Breast epithelium (tissue), 4 donors: ENCODE data around the gene KLHL11. TPM values are rescaled to one million over a fixed set of nuclear protein-coding genes. Genes with fewer than 3 reads are reported as not detected.

ENCODE experiments used
- DNase-seq, 2 donors: peaks; one replicate each; pipeline ENCODE4 v3.0.0-alpha.2; 2019; ENCODE audit warnings: low spot score in 2 of 2
- H3K27ac ChIP-seq, 2 donors: fragments of 200-600 bp; sonication (generic) in 1 of 2; one replicate each; pipeline ENCODE4 v1.5.1; 2016 to 2019; ENCODE audit warnings: mild to moderate bottlenecking in 1 of 2
- H3K27me3 ChIP-seq, 2 donors: fragments of 200-600 bp; sonication (generic) in 1 of 2; one replicate each; pipeline versions ENCODE4 v1.5.1 to v1.6.0; 2017 to 2019; ENCODE audit warnings: control low read depth in 1 of 2, mild to moderate bottlenecking in 1 of 2
- H3K36me3 ChIP-seq: fragments of 200-600 bp; one replicate; pipeline ENCODE4 v1.5.1; 2019
- H3K4me1 ChIP-seq, 2 donors: fragments of 200-600 bp; sonication (generic); one replicate each; pipeline ENCODE4 v1.5.1; 2016 to 2019; ENCODE audit warnings: control low read depth in 1 of 2
- H3K4me3 ChIP-seq, 3 donors: fragments of 200-600 bp; sonication (generic); 1 replicate in 2 of 3; 2 replicates in 1 of 3; pipeline ENCODE4 v1.5.1; 2016 to 2019; ENCODE audit warnings: mild to moderate bottlenecking in 3 of 3, moderate library complexity in 2 of 3
- H3K9me3 ChIP-seq, 2 donors: fragments of 200-600 bp; sonication (generic) in 1 of 2; one replicate each; pipeline ENCODE4 v1.5.1; 2016 to 2019; ENCODE audit warnings: control low read depth in 1 of 2
- CTCF ChIP-seq, 3 donors: fragments of 450-650 bp; IDR thresholded peaks; one replicate each; pipeline ENCODE4 v1.5.1; 2016 to 2017; ENCODE audit warnings: antibody characterized with exemption in 3 of 3, mild to moderate bottlenecking in 3 of 3, moderate library complexity in 3 of 3
- POLR2A ChIP-seq: fragments of 450-650 bp; IDR thresholded peaks from one replicate; pipeline ENCODE4 v1.6.1; 2016; ENCODE audit warnings: antibody characterized with exemption, mild to moderate bottlenecking, moderate library complexity
- POLR2AphosphoS5 ChIP-seq, 3 donors: sonication (generic); formaldehyde crosslinking; IDR thresholded peaks; one replicate each; pipeline ENCODE4 v1.6.1; 2017; ENCODE audit warnings: antibody characterized with exemption in 3 of 3
- intact Hi-C: fragments of 100-400 bp; cut with DNase I; formaldehyde crosslinking; loops from one replicate; pipeline ENCODE4 v1.15.1; 2023; ENCODE audit warnings: low total_unique reads
- total RNA-seq, 3 donors: library from RNA; depleted of rRNA; stranded (reverse); fragments of >200 nt; gene quantifications; one replicate each; pipeline ENCODE4 v1.1.0, GENCODE V29; 2016

KLHL11 gene
- total RNA-seq, 3 donors from 2014 or later = 22.6 to 35.7 (median 25.1) TPM

- Histone ChIP-seq H3K36me3 (peaks cover 10% of the 10 kb centered on the region), H3K27ac (no peak overlapping the region), H3K4me3 (no peak overlapping the region), H3K9me3 (no peaks in the 10 kb centered on the region), H3K4me1 (no peaks in the 10 kb centered on the region), H3K27me3 (no peaks in the 10 kb centered on the region)
- intact Hi-C loops = no loop called here
- TF ChIP-seq POLR2A = no peak
- no peak for TF ChIP-seq POLR2AphosphoS5 (IDR thresholded peaks at IDR 0.05)
- TF ChIP-seq CTCF (IDR thresholded peaks at IDR 0.05) = no peak
- DNase-seq = no peak
Observed at GRCh38 chr17:41873559-41874292, 8.5 kb upstream of the KLHL11 start.

- Histone ChIP-seq H3K27ac (no peak overlapping the region), H3K36me3 (no peaks in the 10 kb centered on the region), H3K27me3 (no peaks in the 10 kb centered on the region), H3K4me1 (no peaks in the 10 kb centered on the region), H3K4me3 (no peak overlapping the region), H3K9me3 (no peaks in the 10 kb centered on the region)
- TF ChIP-seq POLR2A (no peak), CTCF (IDR thresholded peaks at IDR 0.05) (no peak), POLR2AphosphoS5 (IDR thresholded peaks at IDR 0.05) (no peak)
- intact Hi-C loops = no loop called here
- DNase-seq = no peak
Observed at GRCh38 chr17:41871789-41872188, 6.6 kb upstream of the KLHL11 start.

- intact Hi-C loops = no loop called here
- peak overlapping the region in 1 of 2 donors; percentile 25 for H3K27ac ChIP-seq
- H3K36me3 ChIP-seq = no peaks in the 10 kb centered on the region
- DNase-seq = no peak
- H3K9me3 ChIP-seq = no peaks in the 10 kb centered on the region
- TF ChIP-seq POLR2A (no peak), CTCF (IDR thresholded peaks at IDR 0.05) (no peak), POLR2AphosphoS5 (IDR thresholded peaks at IDR 0.05) (no peak)
- no peak overlapping the region for H3K4me3 ChIP-seq
- no peaks in the 10 kb centered on the region for H3K4me1 ChIP-seq
- no peaks in the 10 kb centered on the region for H3K27me3 ChIP-seq
Observed at GRCh38 chr17:41870627-41871026, 5.4 kb upstream of the KLHL11 start.

GRCh38 chr17:41870097-41870496, 4.9 kb upstream of the KLHL11 start:
- Histone ChIP-seq H3K36me3 (no peaks in the 10 kb centered on the region), H3K27me3 (no peaks in the 10 kb centered on the region), H3K4me3 (no peak overlapping the region), H3K9me3 (no peaks in the 10 kb centered on the region), H3K4me1 (no peaks in the 10 kb centered on the region), H3K27ac (peak overlapping the region; percentile 25)
- no peak for DNase-seq
- intact Hi-C loops = no loop called here
- TF ChIP-seq POLR2A (no peak), CTCF (IDR thresholded peaks at IDR 0.05) (no peak), POLR2AphosphoS5 (IDR thresholded peaks at IDR 0.05) (no peak)

GRCh38 chr17:41869426-41869825, 4.2 kb upstream of the KLHL11 start:
- TF ChIP-seq POLR2AphosphoS5 (IDR thresholded peaks at IDR 0.05) (no peak), CTCF (IDR thresholded peaks at IDR 0.05) (no peak), POLR2A (no peak)
- Histone ChIP-seq H3K9me3 (no peaks in the 10 kb centered on the region), H3K4me3 (no peak overlapping the region), H3K27me3 (no peaks in the 10 kb centered on the region), H3K36me3 (no peaks in the 10 kb centered on the region), H3K4me1 (no peaks in the 10 kb centered on the region), H3K27ac (peak overlapping the region in 1 of 2 donors; percentile 25)
- no peak for DNase-seq
- intact Hi-C loops = no loop called here
